ENCODE measurements around the gene LEMD2.

The LEMD2 gene

GRCh38 chr6:33754222-33754621 is 34.7 kb downstream of the LEMD2 start:
- Histone ChIP-seq H3K27me3 (ENCODE audit: control insufficient read depth in 1 of 2, insufficient read depth in 2 of 2, low read length in 2 of 2) (peaks cover 0 to 2% of the 10 kb centered on the region in 2 donors), H3K9ac (ENCODE audit: low read length in 2 of 2) (no peak overlapping the region), H3K4me1 (ENCODE audit: control insufficient read depth, insufficient read depth, low read length) (peaks cover 6% of the 10 kb centered on the region), H3K4me3 (ENCODE audit: low read length in 2 of 2) (no peak overlapping the region), H3K9me3 (ENCODE audit: control insufficient read depth in 2 of 2, low read length in 2 of 2) (no peaks in the 10 kb centered on the region), H3K36me3 (ENCODE audit: control insufficient read depth in 2 of 2, insufficient read depth in 2 of 2, low read length in 2 of 2) (no peaks in the 10 kb centered on the region), H3K27ac (ENCODE audit: low read length) (no peak overlapping the region)

- H3K4me3 ChIP-seq (ENCODE audit: low read length in 2 of 2) = no peak overlapping the region
- H3K4me1 ChIP-seq (ENCODE audit: control insufficient read depth, insufficient read depth, low read length) = peaks cover 6% of the 10 kb centered on the region
- no peaks in the 10 kb centered on the region for H3K9me3 ChIP-seq (ENCODE audit: control insufficient read depth in 2 of 2, low read length in 2 of 2)
- no peak overlapping the region for H3K27ac ChIP-seq (ENCODE audit: low read length)
- H3K9ac ChIP-seq (ENCODE audit: low read length in 2 of 2) = no peak overlapping the region
- no peaks in the 10 kb centered on the region for H3K36me3 ChIP-seq (ENCODE audit: control insufficient read depth in 2 of 2, insufficient read depth in 2 of 2, low read length in 2 of 2)
- peaks cover 2 to 5% of the 10 kb centered on the region in 2 donors for H3K27me3 ChIP-seq (ENCODE audit: control insufficient read depth in 1 of 2, insufficient read depth in 2 of 2, low read length in 2 of 2)
Observed at GRCh38 chr6:33752646-33753015, 36.3 kb downstream of the LEMD2 start.

DNA sequence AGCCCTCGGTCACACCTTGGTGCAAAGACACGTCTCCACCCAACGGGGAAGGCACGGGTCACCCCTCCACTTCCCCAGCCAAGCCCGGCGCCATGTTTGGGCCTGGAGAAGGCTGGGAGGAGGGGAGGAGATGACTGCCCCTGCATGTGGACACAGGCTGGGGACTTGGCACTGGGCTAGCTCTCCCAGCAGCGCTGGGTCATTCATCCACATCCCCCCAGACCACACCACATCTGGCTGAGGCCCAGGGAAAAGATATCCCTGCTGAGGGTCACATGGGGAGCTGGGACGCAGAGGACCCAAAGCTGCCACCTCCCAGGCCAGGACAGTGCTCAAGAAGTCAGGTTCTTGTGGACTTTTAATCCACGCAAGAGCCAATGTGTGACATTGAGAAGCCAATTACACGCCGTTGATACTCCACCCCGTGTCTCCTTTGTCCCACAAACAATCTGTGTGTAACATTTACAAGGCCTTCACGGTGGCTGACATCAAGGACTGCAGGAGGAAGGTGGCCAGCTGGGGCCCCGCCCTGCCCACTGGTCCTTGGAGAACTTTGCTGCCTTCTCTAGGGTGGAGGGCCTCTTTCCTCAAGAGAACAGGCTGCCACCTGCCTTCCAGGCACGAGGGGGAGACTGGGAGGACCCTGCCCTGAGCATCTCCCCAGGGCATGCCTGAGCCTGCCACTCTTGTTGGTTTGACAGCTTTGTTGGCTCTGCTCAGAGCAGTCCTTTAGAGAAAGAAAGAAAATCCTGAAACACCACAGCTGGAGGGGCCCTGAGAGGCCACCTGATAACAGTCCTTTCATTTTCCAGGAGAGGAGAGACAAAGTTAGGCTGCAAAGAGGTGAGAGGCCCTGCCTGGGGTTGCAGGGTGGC is 36.9 kb downstream of the LEMD2 start:
- no peak overlapping the region for H3K9ac ChIP-seq (ENCODE audit: low read length in 2 of 2)

GRCh38 chr6:33750244-33750991 is 38.5 kb downstream of the LEMD2 start:
- H3K4me1 ChIP-seq (ENCODE audit: control insufficient read depth, insufficient read depth, low read length) = peaks cover 12% of the 10 kb centered on the region
- peaks cover 3 to 5% of the 10 kb centered on the region in 2 donors for H3K27me3 ChIP-seq (ENCODE audit: control insufficient read depth in 1 of 2, insufficient read depth in 2 of 2, low read length in 2 of 2)
- H3K4me3 ChIP-seq (ENCODE audit: low read length in 2 of 2) = no peak overlapping the region
- no peaks in the 10 kb centered on the region for H3K36me3 ChIP-seq (ENCODE audit: control insufficient read depth in 2 of 2, insufficient read depth in 2 of 2, low read length in 2 of 2)
- no peaks in the 10 kb centered on the region for H3K9me3 ChIP-seq (ENCODE audit: control insufficient read depth in 2 of 2, low read length in 2 of 2)
- H3K9ac ChIP-seq (ENCODE audit: low read length in 2 of 2) = no peak overlapping the region
- no peak overlapping the region for H3K27ac ChIP-seq (ENCODE audit: low read length)

More for the DNA sequence above, 36.9 kb downstream of the LEMD2 start:
- Histone ChIP-seq H3K27ac (ENCODE audit: low read length) (no peak overlapping the region), H3K36me3 (ENCODE audit: control insufficient read depth in 2 of 2, insufficient read depth in 2 of 2, low read length in 2 of 2) (no peaks in the 10 kb centered on the region), H3K4me3 (ENCODE audit: low read length in 2 of 2) (no peak overlapping the region), H3K9me3 (ENCODE audit: control insufficient read depth in 2 of 2, low read length in 2 of 2) (no peaks in the 10 kb centered on the region), H3K4me1 (ENCODE audit: control insufficient read depth, insufficient read depth, low read length) (peaks cover 5% of the 10 kb centered on the region), H3K27me3 (ENCODE audit: control insufficient read depth in 1 of 2, insufficient read depth in 2 of 2, low read length in 2 of 2) (peaks cover 2 to 5% of the 10 kb centered on the region in 2 donors)

GRCh38 chr6:33749401-33749800 is 39.5 kb downstream of the LEMD2 start:
- Histone ChIP-seq H3K36me3 (ENCODE audit: control insufficient read depth in 2 of 2, insufficient read depth in 2 of 2, low read length in 2 of 2) (no peaks in the 10 kb centered on the region), H3K27me3 (ENCODE audit: control insufficient read depth in 1 of 2, insufficient read depth in 2 of 2, low read length in 2 of 2) (peaks cover 2 to 5% of the 10 kb centered on the region in 2 donors), H3K9me3 (ENCODE audit: control insufficient read depth in 2 of 2, low read length in 2 of 2) (no peaks in the 10 kb centered on the region), H3K27ac (ENCODE audit: low read length) (no peak overlapping the region), H3K9ac (ENCODE audit: low read length in 2 of 2) (no peak overlapping the region), H3K4me1 (ENCODE audit: control insufficient read depth, insufficient read depth, low read length) (peaks cover 17% of the 10 kb centered on the region), H3K4me3 (ENCODE audit: low read length in 2 of 2) (no peak overlapping the region)

GRCh38 chr6:33748841-33749240 is 40.1 kb downstream of the LEMD2 start:
- no peak overlapping the region for H3K4me3 ChIP-seq (ENCODE audit: low read length in 2 of 2)
- no peaks in the 10 kb centered on the region for H3K36me3 ChIP-seq (ENCODE audit: control insufficient read depth in 2 of 2, insufficient read depth in 2 of 2, low read length in 2 of 2)
- H3K9me3 ChIP-seq (ENCODE audit: control insufficient read depth in 2 of 2, low read length in 2 of 2) = no peaks in the 10 kb centered on the region
- peaks cover 22% of the 10 kb centered on the region for H3K4me1 ChIP-seq (ENCODE audit: control insufficient read depth, insufficient read depth, low read length)
- H3K9ac ChIP-seq (ENCODE audit: low read length in 2 of 2) = no peak overlapping the region
- peaks cover 4 to 5% of the 10 kb centered on the region in 2 donors for H3K27me3 ChIP-seq (ENCODE audit: control insufficient read depth in 1 of 2, insufficient read depth in 2 of 2, low read length in 2 of 2)
- no peak overlapping the region for H3K27ac ChIP-seq (ENCODE audit: low read length)

DNA sequence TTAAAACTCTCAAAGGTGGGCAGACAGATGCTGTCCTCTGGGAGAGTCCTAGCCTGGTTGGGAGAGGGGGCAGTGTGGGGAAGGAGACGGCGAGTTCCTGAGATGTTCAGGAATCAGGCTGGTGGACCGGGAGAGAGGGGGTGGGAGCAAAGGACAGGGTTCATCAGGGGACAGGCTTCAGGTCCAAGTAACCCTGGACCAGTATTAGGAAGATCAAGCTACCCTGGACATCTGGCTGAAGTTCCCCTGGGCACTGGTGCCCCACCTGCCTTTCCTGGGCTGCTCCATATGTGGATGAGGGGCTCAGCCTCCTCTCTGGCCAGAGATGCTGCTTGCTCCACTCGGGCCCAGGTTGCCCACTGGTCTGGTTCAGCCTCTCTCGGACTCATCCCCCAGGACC is 41.1 kb downstream of the LEMD2 start:
- no peak overlapping the region for H3K27ac ChIP-seq (ENCODE audit: low read length)
- no peaks in the 10 kb centered on the region for H3K9me3 ChIP-seq (ENCODE audit: control insufficient read depth in 2 of 2, low read length in 2 of 2)
- peaks cover 22% of the 10 kb centered on the region for H3K4me1 ChIP-seq (ENCODE audit: control insufficient read depth, insufficient read depth, low read length)
- H3K27me3 ChIP-seq (ENCODE audit: control insufficient read depth in 1 of 2, insufficient read depth in 2 of 2, low read length in 2 of 2) = peaks cover 4 to 5% of the 10 kb centered on the region in 2 donors
- H3K36me3 ChIP-seq (ENCODE audit: control insufficient read depth in 2 of 2, insufficient read depth in 2 of 2, low read length in 2 of 2) = no peaks in the 10 kb centered on the region
- H3K9ac ChIP-seq (ENCODE audit: low read length in 2 of 2) = no peak overlapping the region
- no peak overlapping the region for H3K4me3 ChIP-seq (ENCODE audit: low read length in 2 of 2)

- peaks cover 20% of the 10 kb centered on the region for H3K4me1 ChIP-seq (ENCODE audit: control insufficient read depth, insufficient read depth, low read length)
- peak within 1 kb of the TSS; percentile 15 to 58 for H3K9ac ChIP-seq (ENCODE audit: low read length in 2 of 2)
- H3K4me3 ChIP-seq (ENCODE audit: low read length in 2 of 2) = peak within 1 kb of the TSS; percentile 31 to 57
Observed at GRCh38 chr6:33746651-33747100, 42.3 kb downstream of the LEMD2 start, which contains the start of gene IP6K3. TSS of gene IP6K3 (minus strand) at chr6:33746905. CDS start at chr6:33735476, 11,429 bp downstream.

GRCh38 chr6:33746036-33746600 is 42.8 kb downstream of the LEMD2 start:
- peak overlapping the region in 1 of 2 donors; percentile 15 for H3K9ac ChIP-seq (ENCODE audit: low read length in 2 of 2)
- H3K27me3 ChIP-seq (ENCODE audit: control insufficient read depth in 1 of 2, insufficient read depth in 2 of 2, low read length in 2 of 2) = peaks cover 8 to 9% of the 10 kb centered on the region in 2 donors
- H3K4me1 ChIP-seq (ENCODE audit: control insufficient read depth, insufficient read depth, low read length) = peaks cover 20% of the 10 kb centered on the region
- peak overlapping the region; percentile 18 for H3K27ac ChIP-seq (ENCODE audit: low read length)
- H3K4me3 ChIP-seq (ENCODE audit: low read length in 2 of 2) = peak overlapping the region; percentile 31 to 57
- H3K36me3 ChIP-seq (ENCODE audit: control insufficient read depth in 2 of 2, insufficient read depth in 2 of 2, low read length in 2 of 2) = no peaks in the 10 kb centered on the region
- H3K9me3 ChIP-seq (ENCODE audit: control insufficient read depth in 2 of 2, low read length in 2 of 2) = no peaks in the 10 kb centered on the region

More at GRCh38 chr6:33746651-33747100, 42.3 kb downstream of the LEMD2 start, which contains the start of gene IP6K3:
- Histone ChIP-seq H3K36me3 (ENCODE audit: control insufficient read depth in 2 of 2, insufficient read depth in 2 of 2, low read length in 2 of 2) (no peaks in the 10 kb centered on the region), H3K27ac (ENCODE audit: low read length) (peak within 1 kb of the TSS; percentile 18), H3K9me3 (ENCODE audit: control insufficient read depth in 2 of 2, low read length in 2 of 2) (no peaks in the 10 kb centered on the region), H3K27me3 (ENCODE audit: control insufficient read depth in 1 of 2, insufficient read depth in 2 of 2, low read length in 2 of 2) (peaks cover 8 to 9% of the 10 kb centered on the region in 2 donors)

GRCh38 chr6:33745548-33745947 is 43.4 kb downstream of the LEMD2 start:
- Histone ChIP-seq H3K9ac (ENCODE audit: low read length in 2 of 2) (no peak overlapping the region), H3K9me3 (ENCODE audit: control insufficient read depth in 2 of 2, low read length in 2 of 2) (no peaks in the 10 kb centered on the region), H3K27ac (ENCODE audit: low read length) (no peak overlapping the region), H3K4me3 (ENCODE audit: low read length in 2 of 2) (no peak overlapping the region), H3K4me1 (ENCODE audit: control insufficient read depth, insufficient read depth, low read length) (peaks cover 20% of the 10 kb centered on the region), H3K36me3 (ENCODE audit: control insufficient read depth in 2 of 2, insufficient read depth in 2 of 2, low read length in 2 of 2) (no peaks in the 10 kb centered on the region), H3K27me3 (ENCODE audit: control insufficient read depth in 1 of 2, insufficient read depth in 2 of 2, low read length in 2 of 2) (peaks cover 8 to 12% of the 10 kb centered on the region in 2 donors)

All from stomach smooth muscle (tissue), 2 donors.